GOT3 (cell line): ENCODE data around the gene CHRNA3.
"Not testable (repeated sequence)": the region's sequence is repeated elsewhere in the genome, so short reads cannot be mapped to it uniquely, and the experiment has no call there.

ENCODE experiments used
- DNase-seq: peaks from one replicate; lab custom pipeline; 2025; ENCODE audit warnings: mixed read lengths; lab: John Stamatoyannopoulos, UW

CHRNA3 gene

DNA sequence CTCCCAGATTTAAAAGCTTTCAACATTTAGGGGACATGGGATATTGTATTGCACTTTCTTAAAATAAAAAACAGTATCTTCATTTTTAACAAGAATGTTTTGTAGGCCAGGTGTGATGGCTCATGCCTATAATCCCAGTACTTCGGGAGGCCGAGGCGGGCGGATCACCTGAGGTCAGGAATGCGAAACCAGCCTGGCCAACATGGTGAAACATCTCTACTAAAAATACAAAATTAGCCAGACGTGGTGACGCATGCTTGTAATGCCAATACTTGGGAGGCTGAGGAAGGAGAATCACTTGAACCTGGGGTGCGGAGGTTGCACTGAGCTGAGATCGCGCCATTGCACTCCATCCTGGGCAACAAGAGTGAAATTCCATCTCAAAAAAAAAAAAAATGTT is 60.6 kb downstream of the CHRNA3 start:
- DNase-seq, result not testable (repeated sequence)

GRCh38 chr15:78552597-78552996 is 68.2 kb downstream of the CHRNA3 start:
- no peak for DNase-seq

DNA sequence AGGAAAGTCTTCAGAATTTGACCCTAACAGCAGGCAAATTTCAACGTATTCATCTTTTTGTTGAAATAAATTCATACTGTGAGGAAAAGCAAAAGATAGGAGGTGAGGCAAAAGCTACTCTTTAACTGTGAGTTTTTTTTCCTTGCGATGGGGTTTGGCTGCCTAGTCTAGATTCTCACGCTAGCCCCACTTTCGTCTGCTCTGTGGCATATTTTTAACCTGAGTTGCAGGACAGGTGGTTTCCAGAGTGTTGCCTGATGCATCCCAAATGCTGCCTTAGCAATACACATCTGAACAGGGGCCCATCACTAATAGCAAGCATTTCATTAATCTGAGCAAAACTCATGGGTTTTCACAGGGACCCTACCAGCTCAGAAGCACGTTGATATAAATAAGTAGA is 68.9 kb downstream of the CHRNA3 start:
- no peak for DNase-seq

DNA sequence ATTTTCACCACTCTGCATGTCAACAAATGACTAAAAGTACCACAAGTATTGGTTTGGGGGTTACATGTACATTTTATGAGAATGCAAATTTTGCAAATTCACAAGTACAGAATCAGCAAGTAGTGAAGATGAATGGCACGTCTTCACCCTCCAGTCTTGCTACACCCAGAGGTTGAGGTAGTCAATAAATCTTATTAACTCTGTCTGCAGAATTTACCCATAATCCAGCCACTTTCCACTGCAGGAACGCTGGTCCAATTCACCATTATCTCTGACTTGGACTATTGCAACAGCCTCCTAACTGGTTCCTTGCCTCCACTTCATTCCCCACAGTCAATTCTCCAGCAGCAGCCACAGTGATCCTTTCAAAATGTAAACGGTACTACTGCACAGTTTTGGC is 70.0 kb downstream of the CHRNA3 start:
- DNase-seq, result no peak

DNA sequence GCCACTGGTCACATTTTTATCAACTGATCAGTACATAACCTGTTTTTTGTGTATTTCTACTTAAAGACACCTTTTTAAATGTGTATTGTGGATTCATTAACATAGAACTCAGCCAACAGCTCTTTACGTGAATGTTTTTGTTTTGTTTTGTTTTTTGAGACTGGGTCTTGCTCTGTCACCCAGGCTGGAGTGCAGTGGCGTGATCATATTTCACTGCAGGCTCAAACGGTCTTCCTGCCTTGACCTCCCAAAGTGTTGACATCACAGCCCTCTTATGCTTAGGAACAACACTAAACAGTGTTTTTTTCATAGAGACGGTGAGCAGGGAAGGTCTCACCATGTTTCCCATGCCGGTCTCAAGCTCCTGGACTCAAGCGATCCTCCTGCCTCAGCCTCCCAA is 70.6 kb downstream of the CHRNA3 start:
- no peak for DNase-seq
